GM21390 (cell line): ENCODE results near the gene TTC29.
"Not testable (repeated sequence)": the region's sequence is repeated elsewhere in the genome, so short reads cannot be mapped to it uniquely, and the experiment has no call there.

Source experiments
- ATAC-seq: cut with Tn5 transposase; IDR thresholded peaks from one replicate; pipeline ENCODE4 v1.9.1; 2021; ENCODE audit not compliant: unreplicated experiment

Gene TTC29

DNA sequence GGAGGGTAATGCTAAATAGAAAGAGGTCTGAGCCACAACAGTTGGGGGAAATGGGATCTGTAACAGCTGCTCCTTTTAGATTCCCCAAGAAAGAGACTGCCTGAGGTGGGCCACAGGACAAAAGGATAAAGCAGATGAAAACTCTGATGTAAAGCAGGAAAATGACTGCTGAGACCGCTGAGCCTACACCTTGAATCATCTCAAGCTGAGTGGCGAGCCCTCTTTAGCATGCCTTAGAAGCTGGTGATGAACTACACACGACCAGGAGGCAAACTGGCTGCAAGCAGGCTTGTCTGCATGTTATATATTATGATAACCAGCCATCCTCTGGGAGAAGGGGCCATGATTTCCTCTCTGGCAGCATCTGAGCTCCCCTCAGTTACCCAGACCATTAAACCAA, 88.4 kb downstream of the TTC29 start:
- no peak for ATAC-seq

DNA sequence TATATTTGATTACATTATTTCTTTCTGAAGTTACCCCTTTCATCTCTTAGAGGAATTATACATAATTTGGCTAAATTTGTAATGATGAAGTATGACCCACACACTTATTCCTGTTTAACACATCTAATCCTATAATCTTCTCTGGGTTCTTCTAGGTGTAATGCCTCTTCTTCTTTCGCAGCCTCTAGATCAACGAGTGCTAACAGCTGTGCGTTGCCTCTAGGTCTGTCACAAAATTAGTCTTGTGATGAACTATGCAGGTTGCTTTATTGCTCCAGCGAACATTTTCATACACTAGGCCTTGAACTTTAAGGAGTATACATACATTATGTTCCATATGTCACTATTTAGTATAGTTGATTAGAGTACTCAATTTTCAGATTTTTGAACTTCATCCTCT, 89.9 kb downstream of the TTC29 start:
- ATAC-seq = no peak

DNA sequence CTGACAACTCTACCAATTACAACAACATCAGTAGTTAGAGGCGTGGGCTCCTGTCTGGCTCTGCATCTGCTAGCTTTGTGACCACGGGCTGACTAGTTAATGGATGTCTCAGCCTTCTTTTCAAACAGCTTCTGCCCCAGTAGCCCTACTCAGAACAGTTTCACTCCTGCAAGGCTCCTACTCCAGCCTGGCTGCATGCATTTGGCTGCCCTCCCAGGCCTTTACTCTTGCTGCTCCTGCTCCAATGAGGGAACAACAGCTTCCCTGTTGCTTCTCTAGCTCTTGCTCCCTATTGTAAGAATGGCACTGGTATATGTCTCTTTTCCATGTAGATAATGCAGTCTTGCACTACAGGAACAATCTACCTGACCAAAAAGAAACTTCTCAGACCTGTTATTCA, 93.3 kb downstream of the TTC29 start:
- no peak for ATAC-seq

GRCh38 chr4:146847345-146847744, 98.3 kb downstream of the TTC29 start:
- no peak for ATAC-seq

GRCh38 chr4:146846882-146847281, 98.8 kb downstream of the TTC29 start:
- no peak for ATAC-seq

DNA sequence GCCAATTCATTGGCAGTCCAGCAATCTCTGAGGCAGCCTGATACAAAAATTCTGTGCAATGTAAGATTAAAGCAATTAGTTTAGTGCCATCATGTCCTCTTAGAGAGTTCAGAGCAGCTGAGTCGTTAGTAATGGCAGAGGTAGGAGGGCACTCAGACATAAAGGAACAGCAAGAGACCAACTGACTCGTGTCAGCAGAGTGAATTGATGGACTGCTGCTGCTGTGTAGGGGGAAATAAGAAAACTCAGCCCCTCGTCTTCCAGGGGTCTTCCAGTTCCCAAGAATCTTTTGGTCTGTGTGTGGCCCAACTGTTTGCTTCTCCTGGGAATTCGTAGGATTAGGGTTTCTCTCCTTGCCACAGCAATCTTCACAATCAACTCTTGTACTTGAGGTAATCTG, 100.9 kb downstream of the TTC29 start:
- no peak for ATAC-seq

DNA sequence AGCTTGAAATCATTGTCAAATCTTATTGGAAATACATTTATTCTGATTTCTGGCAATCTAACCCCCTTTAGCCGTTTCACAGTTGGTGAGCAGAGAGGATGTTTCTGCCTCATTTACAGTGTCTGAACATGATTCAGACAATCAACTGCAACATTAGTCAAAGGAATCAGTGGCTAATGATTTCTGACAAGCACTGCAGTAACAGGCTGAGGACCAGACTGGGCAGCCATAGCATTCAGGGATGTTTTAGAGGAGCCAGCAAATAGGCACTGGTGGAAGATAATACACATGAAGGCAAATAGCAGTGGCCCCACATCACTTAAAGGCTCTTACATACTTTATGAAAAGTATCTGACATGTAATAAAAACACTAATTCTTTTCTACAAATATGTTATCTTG, 102.8 kb downstream of the TTC29 start:
- no peak for ATAC-seq

DNA sequence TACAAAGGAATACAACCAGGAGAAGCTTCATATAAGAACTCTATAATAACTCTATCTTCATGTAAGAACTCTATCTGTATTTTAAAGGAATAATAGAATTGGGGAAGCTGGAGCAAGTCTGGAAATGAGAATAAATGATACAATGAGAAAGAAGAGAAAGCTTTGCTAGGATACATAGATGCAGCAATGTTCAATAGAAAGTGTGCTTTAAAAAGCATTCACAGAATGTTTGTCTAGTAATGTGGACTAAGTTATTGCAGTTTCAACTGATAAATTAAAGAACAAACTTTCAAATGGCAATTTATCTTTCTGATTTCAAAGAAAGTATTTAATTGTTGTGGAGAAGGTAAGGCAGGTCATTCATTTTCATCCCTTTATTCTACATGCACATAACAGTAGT, 104.9 kb downstream of the TTC29 start:
- ATAC-seq = no peak

GRCh38 chr4:146835096-146835495, 110.6 kb downstream of the TTC29 start:
- ATAC-seq = no peak

DNA sequence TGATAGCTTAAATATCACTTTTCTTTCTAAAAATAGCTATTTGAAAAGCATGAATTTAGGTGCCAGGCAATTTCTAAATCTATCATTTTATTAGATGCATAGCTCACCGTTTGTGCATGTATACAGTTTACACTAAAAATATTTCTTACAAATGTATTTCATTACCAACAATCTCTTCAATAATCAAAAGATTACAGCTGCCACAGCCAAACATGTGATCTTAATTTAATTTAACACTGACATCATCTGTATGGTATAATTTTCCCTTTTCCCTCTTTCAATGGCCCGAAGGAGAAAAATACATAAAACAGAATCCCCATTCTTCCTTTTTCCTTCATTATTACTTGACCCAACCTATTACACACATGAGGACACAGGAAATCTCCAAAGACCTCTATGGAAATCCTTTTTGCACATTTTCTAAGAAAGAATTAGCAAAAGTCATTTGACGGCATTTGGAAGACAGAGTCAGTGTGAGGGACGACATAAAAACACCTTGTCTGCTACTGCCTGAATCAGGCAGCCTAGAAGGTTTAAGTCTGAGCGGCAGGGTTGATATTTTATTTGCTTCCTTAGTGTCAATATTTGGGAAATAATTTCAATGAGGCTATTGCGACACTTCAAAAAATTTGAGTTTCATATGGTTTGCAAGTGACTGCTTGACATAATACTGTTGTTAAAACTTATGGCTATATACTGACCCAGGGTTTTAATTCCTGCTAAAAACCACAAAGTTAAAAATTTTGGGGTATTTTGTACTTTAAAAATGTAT, 111.2 kb downstream of the TTC29 start:
- ATAC-seq = no peak

- ATAC-seq = no peak
Observed at GRCh38 chr4:146833530-146833929, 112.1 kb downstream of the TTC29 start.

DNA sequence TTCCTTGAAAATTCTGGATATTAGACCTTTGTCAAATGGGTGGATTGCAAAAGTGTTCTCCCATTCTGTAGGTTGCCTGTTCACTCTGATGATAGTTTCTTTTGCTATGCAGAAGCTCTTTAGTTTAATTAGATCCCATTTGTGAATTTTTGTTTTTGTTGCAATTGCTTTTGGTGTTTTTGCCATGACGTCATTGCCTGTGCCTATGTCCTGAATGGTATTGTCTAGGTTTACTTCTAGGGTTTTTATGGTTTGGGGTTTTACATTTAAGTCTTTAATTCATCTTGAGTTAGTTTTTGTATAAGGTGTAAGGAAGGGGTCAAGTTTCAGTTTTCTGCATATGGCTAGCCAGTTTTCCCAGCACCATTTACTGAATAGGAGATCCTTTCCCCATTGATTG, 122.7 kb downstream of the TTC29 start:
- ATAC-seq = not testable (repeated sequence)

- no peak for ATAC-seq
Observed at GRCh38 chr4:146814750-146815149, 130.9 kb downstream of the TTC29 start.

GRCh38 chr4:146795711-146796110, 150.0 kb downstream of the TTC29 start:
- ATAC-seq = no peak

- ATAC-seq = no peak
Observed at GRCh38 chr4:146793727-146794126, 151.9 kb downstream of the TTC29 start.

DNA sequence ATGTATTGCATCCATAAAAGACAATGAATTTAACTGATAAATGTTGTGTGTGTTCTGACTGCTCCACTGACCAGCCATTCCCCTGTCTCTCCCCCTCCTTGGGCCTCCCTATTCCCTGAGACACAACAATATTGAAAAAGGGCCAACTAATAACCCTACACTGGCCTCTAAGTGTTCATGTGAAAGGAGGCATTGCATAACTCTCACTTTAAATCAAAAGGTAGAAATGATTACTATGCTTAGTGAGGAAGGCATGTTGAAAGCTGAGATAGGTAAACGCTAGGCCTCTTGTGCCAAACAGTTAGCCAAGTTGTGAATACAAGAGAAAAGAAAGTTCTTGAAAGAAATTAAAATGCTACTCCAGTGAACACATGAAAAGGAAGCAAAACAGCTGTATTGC, 154.2 kb downstream of the TTC29 start:
- ATAC-seq = no peak

DNA sequence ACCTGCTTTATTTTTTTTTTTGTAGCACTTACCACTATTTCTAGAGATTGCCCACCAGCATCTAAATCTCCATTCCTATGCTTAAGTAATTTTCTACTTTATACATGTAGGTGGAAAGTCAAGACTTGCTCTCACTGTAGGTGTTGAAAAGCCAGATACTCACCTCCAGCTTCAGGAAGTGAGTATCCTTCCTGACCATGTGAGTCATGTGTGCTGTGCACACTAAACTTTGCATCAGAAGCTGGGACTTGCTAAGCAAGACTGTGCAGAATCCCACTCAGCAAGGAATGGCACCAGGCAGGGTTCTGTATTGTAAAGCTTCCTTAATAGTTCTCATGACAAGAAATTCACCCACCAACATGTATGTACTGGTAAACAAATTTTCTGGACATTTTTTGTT, 155.1 kb downstream of the TTC29 start:
- no peak for ATAC-seq

DNA sequence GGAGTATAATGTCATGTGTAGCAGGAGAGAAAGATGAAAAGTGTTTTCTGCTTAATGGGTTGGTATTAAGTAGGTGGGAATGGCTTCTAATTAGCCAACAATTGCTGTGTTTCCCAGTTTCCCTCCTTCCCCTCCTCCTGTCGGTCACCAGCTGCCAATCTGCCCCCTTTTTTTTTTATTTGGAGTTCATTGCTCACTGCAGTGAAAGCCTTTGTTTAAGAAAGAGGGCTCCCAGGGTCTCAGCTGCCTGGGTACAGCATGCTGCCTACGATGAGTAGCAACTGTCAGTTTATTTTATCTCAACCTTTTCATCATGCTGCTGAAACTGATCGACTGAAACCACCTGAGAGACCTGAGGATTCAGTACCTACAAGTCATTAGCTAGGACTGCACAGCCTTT, 157.9 kb downstream of the TTC29 start:
- ATAC-seq = no peak

DNA sequence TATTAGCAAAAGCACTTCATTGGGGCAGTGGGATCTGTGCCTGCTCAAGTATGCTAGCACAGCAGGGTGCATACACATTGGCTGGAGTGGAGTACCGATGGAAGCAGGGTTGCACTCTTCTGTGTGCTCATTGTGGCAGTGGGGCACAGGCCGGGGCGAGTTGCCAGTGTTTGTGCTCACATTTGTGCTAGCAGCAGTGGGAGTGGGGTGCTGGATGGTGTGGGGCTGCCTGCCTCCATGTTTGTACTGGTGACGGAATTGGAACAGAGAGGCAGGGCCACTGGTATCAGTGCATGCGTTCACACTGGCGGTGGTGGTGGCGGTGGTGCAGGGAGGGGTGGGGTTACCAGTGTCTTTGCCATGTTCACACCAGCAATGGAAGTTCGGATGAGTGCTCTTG, 169.0 kb downstream of the TTC29 start:
- no peak for ATAC-seq

DNA sequence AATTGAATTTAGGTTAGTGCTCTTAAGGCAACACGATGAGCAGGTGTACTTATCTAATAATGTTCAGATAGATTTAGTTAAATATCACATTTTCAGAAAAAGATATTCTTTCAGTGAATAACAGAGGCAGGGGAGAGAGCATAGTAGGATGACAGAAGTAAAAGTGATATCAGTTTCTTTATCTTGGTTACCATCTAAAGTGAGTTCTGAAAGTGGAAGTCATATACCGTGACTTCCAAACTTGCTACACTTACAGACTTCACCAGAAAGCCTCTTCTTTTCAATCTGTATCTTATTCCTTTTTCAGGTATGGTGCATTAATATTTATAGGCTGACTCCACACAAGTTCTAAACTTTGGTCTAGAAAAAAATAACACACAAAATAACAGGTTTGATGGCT, 182.1 kb downstream of the TTC29 start:
- ATAC-seq = no peak

- no peak for ATAC-seq
Observed at GRCh38 chr4:146762016-146762415, 183.6 kb downstream of the TTC29 start.

DNA sequence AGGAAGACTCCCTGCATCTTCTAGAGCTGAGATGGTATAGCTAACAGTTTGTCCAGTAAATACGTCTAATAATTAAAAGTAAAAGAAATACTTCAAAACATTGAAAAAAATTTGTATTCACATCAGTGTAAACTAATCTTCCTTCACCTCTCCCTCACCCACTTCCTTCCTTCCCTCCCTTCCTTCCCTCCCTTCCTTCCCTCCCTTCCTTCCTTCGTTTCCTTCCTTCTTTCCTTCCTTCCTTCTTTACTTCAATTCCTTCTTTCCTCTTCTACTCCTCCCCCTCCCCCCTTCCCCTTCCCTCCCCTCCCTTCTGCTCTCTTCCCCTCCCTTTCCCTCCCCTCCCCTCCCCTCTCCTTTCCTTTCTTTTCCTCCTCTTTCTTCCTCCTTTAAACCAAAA, 203.2 kb downstream of the TTC29 start:
- ATAC-seq = no peak

- ATAC-seq = no peak
Observed at GRCh38 chr4:146739182-146739581, 206.5 kb downstream of the TTC29 start.
